ENCODE data around the gene CETP. TPM values are rescaled to one million over a fixed set of nuclear protein-coding genes. Genes with fewer than 3 reads are reported as not detected.

Gene CETP
- total RNA-seq, 4 donors from 2014 or later, result 0.19 to 0.32 (median 0.31) TPM; not detected in 1

- H3K27me3 ChIP-seq, result no peaks in the 10 kb centered on the region
- intact Hi-C loops (cut with DNase I), result no loop called here
- peaks cover 0 to 7% (median 0%) of the 10 kb centered on the region in 3 donors for H3K4me1 ChIP-seq
- H3K4me3 ChIP-seq, result no peak overlapping the region
- H3K9me3 ChIP-seq, result no peaks in the 10 kb centered on the region
- 100% methylated on average over 2 of the region's 3 CpGs; no CpG with 5 or more reads in 1 of the 2 donors for WGBS, 2 donors
- peaks cover 0 to 54% (median 8%) of the 10 kb centered on the region in 3 donors for H3K36me3 ChIP-seq
- no peak for DNase-seq
- no peak overlapping the region for H3K27ac ChIP-seq
- TF ChIP-seq POLR2A (IDR thresholded peaks at IDR 0.05) (no peak), CTCF (IDR thresholded peaks at IDR 0.05) (no peak)
Observed at GRCh38 chr16:57026778-57027062, 65.0 kb downstream of the CETP start.

GRCh38 chr16:57027067-57027466 lies 65.3 kb downstream of the CETP start:
- peaks cover 0 to 7% (median 0%) of the 10 kb centered on the region in 3 donors for H3K4me1 ChIP-seq
- TF ChIP-seq POLR2A (IDR thresholded peaks at IDR 0.05), result no peak
- TF ChIP-seq CTCF (IDR thresholded peaks at IDR 0.05), result no peak
- H3K27ac ChIP-seq, result no peak overlapping the region
- no peaks in the 10 kb centered on the region for H3K27me3 ChIP-seq
- intact Hi-C loops (cut with DNase I), result no loop called here
- WGBS, 2 donors, result 92 to 96% methylated on average over 2 of the region's 2 CpGs
- DNase-seq, result no peak
- no peak overlapping the region for H3K4me3 ChIP-seq
- H3K9me3 ChIP-seq, result no peaks in the 10 kb centered on the region
- peaks cover 0 to 54% (median 5%) of the 10 kb centered on the region in 3 donors for H3K36me3 ChIP-seq

- Histone ChIP-seq H3K36me3 (peaks cover 0 to 51% (median 0%) of the 10 kb centered on the region in 3 donors), H3K27ac (no peak overlapping the region), H3K4me1 (peaks cover 0 to 7% (median 0%) of the 10 kb centered on the region in 3 donors), H3K9me3 (no peaks in the 10 kb centered on the region), H3K27me3 (no peaks in the 10 kb centered on the region), H3K4me3 (no peak overlapping the region)
- intact Hi-C loops (cut with DNase I), result no loop called here
- DNase-seq, result no peak
- WGBS, 2 donors, result 33 to 61% methylated on average over 1 to 3 of the region's 4 CpGs
- no peak for TF ChIP-seq POLR2A (IDR thresholded peaks at IDR 0.05)
- TF ChIP-seq CTCF (IDR thresholded peaks at IDR 0.05), result no peak
Observed at GRCh38 chr16:57028086-57028485, 66.3 kb downstream of the CETP start.

- H3K27me3 ChIP-seq, result no peaks in the 10 kb centered on the region
- WGBS, 2 donors, result 75 to 93% methylated on average over 11 of the region's 16 CpGs
- H3K27ac ChIP-seq, result no peak overlapping the region
- no peak for TF ChIP-seq CTCF (IDR thresholded peaks at IDR 0.05)
- no peak for TF ChIP-seq POLR2A (IDR thresholded peaks at IDR 0.05)
- H3K4me1 ChIP-seq, result peaks cover 0 to 7% (median 0%) of the 10 kb centered on the region in 3 donors
- H3K4me3 ChIP-seq, result no peak overlapping the region
- peaks cover 0 to 51% (median 7%) of the 10 kb centered on the region in 3 donors for H3K36me3 ChIP-seq
- intact Hi-C loops (cut with DNase I), result no loop called here
- DNase-seq, result no peak
- no peaks in the 10 kb centered on the region for H3K9me3 ChIP-seq
Observed at GRCh38 chr16:57029161-57030160, 67.7 kb downstream of the CETP start.

GRCh38 chr16:57030346-57030902 lies 68.7 kb downstream of the CETP start:
- intact Hi-C loops (cut with DNase I), result no loop called here
- no peak for TF ChIP-seq POLR2A (IDR thresholded peaks at IDR 0.05)
- TF ChIP-seq CTCF (IDR thresholded peaks at IDR 0.05), result no peak
- 81 to 100% methylated on average over 2 of the region's 2 CpGs for WGBS, 2 donors

More at GRCh38 chr16:57030346-57030902, 68.7 kb downstream of the CETP start:
- DNase-seq, result no peak
- no peak overlapping the region for H3K27ac ChIP-seq
- peaks cover 0 to 7% (median 0%) of the 10 kb centered on the region in 3 donors for H3K4me1 ChIP-seq
- no peaks in the 10 kb centered on the region for H3K27me3 ChIP-seq
- no peak overlapping the region for H3K4me3 ChIP-seq
- H3K9me3 ChIP-seq, result no peaks in the 10 kb centered on the region
- peaks cover 0 to 52% (median 8%) of the 10 kb centered on the region in 3 donors for H3K36me3 ChIP-seq

All from esophagus squamous epithelium (tissue), 5 donors.